ENCODE data around the gene NRN1L.

The NRN1L gene

DNA sequence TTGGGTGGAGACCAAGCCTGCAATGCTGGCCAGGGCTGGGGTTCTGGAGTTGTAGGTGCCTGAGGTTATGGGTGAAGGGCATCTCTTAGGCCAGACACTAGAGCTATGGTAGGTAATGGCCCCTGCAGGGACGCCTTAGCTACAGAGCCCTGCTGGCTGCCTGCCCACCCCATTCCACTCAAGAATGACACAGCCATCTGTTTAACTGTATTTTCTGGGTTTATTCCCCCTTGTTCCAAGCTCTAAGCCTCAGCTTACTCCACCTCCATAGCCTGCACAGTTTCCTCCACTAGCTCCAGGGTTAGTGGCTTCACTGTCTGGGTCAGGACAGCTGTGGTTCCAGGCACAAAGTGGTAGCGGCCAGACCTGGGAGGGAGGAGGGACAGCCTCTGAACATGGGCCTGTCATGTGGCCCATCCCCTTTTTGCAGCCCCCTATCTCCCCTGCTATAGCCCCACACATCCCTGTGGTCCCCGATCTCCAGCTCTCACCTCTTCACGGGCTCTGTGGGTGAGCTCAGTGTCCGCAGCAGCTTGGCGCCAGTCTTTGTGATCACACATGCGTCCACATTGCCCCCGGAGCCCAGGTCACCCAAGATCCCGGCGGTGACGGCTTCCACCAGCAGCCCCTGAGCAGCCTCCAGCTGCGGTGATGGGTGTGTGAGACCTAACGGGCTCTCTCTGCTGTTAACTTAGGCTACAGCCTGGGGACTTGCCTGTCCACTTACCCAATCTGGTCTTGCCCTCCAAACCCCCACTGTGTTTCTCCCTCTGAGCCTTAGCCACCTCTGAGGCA lies 49.8 kb downstream of the NRN1L start:
- Histone ChIP-seq H3K9me3 (ENCODE audit: control insufficient read depth in 5 of 5, low read length in 5 of 5) (no peaks in the 10 kb centered on the region), H3K27ac (ENCODE audit: low read depth, low read length) (peak overlapping the region; percentile 89), H3K4me1 (ENCODE audit: control insufficient read depth in 5 of 5, insufficient read depth in 5 of 5, low read length in 5 of 5) (peaks cover 5 to 36% (median 27%) of the 10 kb centered on the region in 5 donors), H3K36me3 (ENCODE audit: control insufficient read depth in 5 of 5, insufficient read depth in 5 of 5, low read length in 5 of 5) (peaks cover 0 to 50% (median 27%) of the 10 kb centered on the region in 5 donors), H3K27me3 (ENCODE audit: control insufficient read depth in 5 of 5, insufficient read depth in 4 of 5, low read length in 5 of 5) (no peaks in the 10 kb centered on the region), H3K9ac (ENCODE audit: low read length in 5 of 5) (peak overlapping the region in 2 of 5 donors; percentile 2 to 88), H3K4me3 (ENCODE audit: low read depth in 1 of 5, low read length in 5 of 5) (peak overlapping the region; percentile 80 to 95 (median 91))

DNA sequence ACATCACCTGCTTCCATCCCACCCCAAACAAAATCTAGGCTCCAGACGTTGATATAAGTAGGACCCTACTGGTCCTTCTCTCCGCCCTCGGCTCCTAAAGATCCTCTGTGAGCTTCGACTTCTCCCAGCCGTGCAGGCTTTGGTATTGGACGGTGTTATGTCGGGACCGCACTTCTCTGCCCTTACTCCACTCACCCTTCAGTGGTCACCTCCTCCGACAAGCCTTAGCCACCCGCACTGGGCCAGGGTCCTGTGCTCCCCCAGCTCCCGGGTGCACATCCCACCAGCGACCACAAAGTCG lies 50.4 kb downstream of the NRN1L start:
- H3K27me3 ChIP-seq (ENCODE audit: control insufficient read depth in 5 of 5, insufficient read depth in 4 of 5, low read length in 5 of 5) = no peaks in the 10 kb centered on the region
- peak overlapping the region in 3 of 5 donors; percentile 26 to 89 (median 88) for H3K9ac ChIP-seq (ENCODE audit: low read length in 5 of 5)
- peak overlapping the region; percentile 89 for H3K27ac ChIP-seq (ENCODE audit: low read depth, low read length)
- H3K4me1 ChIP-seq (ENCODE audit: control insufficient read depth in 5 of 5, insufficient read depth in 5 of 5, low read length in 5 of 5) = peaks cover 5 to 36% (median 27%) of the 10 kb centered on the region in 5 donors
- no peaks in the 10 kb centered on the region for H3K9me3 ChIP-seq (ENCODE audit: control insufficient read depth in 5 of 5, low read length in 5 of 5)
- peak overlapping the region; percentile 80 to 95 (median 91) for H3K4me3 ChIP-seq (ENCODE audit: low read depth in 1 of 5, low read length in 5 of 5)
- H3K36me3 ChIP-seq (ENCODE audit: control insufficient read depth in 5 of 5, insufficient read depth in 5 of 5, low read length in 5 of 5) = peaks cover 0 to 50% (median 28%) of the 10 kb centered on the region in 5 donors

DNA sequence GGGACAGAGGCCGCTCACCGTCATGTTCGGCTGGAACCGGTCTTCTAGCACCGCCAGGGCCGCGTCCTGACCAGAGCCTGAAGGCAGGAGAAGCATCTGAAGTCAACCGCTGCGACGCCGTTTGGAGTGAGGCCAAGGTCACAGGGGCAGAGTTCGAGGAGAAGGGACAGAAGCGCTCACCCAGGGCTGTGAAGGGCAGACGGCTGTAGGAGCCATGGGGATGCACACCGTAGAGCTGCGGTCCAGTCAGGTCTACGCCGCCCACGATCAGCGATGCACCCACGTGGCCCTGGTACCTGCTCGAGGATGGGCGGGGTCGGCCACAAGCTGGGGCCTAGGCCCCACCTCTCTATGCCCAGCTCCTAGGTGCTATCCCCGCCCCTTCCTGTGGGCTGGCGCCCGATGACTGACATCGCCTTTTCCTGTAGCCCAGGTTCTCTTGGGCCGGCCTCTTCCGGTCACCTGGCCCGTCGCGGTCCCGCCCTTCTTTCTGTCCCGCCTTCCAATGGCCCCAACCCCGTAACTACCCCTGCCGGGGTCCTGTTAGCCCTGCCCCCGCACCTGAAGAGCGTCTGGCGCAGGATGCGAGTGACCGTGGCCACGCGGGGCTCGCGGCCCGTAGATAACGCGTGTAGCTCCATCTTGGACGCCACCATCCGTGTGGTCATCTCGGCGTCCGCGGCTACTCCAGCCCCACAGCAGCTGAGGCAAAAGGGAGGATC lies 50.9 kb downstream of the NRN1L start:
- Histone ChIP-seq H3K4me1 (ENCODE audit: control insufficient read depth in 5 of 5, insufficient read depth in 5 of 5, low read length in 5 of 5) (peaks cover 5 to 36% (median 27%) of the 10 kb centered on the region in 5 donors), H3K27ac (ENCODE audit: low read depth, low read length) (peak overlapping the region; percentile 89), H3K27me3 (ENCODE audit: control insufficient read depth in 5 of 5, insufficient read depth in 4 of 5, low read length in 5 of 5) (no peaks in the 10 kb centered on the region), H3K4me3 (ENCODE audit: low read depth in 1 of 5, low read length in 5 of 5) (peak overlapping the region; percentile 80 to 95 (median 91)), H3K36me3 (ENCODE audit: control insufficient read depth in 5 of 5, insufficient read depth in 5 of 5, low read length in 5 of 5) (peaks cover 0 to 49% (median 28%) of the 10 kb centered on the region in 5 donors), H3K9ac (ENCODE audit: low read length in 5 of 5) (peak overlapping the region; percentile 81 to 90 (median 88)), H3K9me3 (ENCODE audit: control insufficient read depth in 5 of 5, low read length in 5 of 5) (no peaks in the 10 kb centered on the region)
